H9 (cell line): Measurements from ENCODE around the gene DNAJC30. TPM values are rescaled to one million over a fixed set of nuclear protein-coding genes. Genes with fewer than 3 reads are reported as not detected.
"Not testable (repeated sequence)": the region's sequence is repeated elsewhere in the genome, so short reads cannot be mapped to it uniquely, and the experiment has no call there.

Experiments used
- DNase-seq: peaks from one replicate; pipeline ENCODE4 v3.0.0-alpha.2; 2017
- H2AFZ ChIP-seq: one replicate; pipeline ENCODE4 v1.6.1; 2013; ENCODE audit warnings: mild to moderate bottlenecking, low read length, control low read depth, moderate library complexity
- H2AK5ac ChIP-seq: 2 replicates; pipeline ENCODE4 v1.6.1; 2013; ENCODE audit warnings: low read length, control low read depth, mixed read lengths; ENCODE audit not compliant: insufficient read length
- H2BK120ac ChIP-seq: one replicate; pipeline ENCODE4 v1.6.1; 2013; ENCODE audit warnings: low read depth, mild to moderate bottlenecking, low read length, control low read depth, inconsistent platforms; ENCODE audit not compliant: poor library complexity, severe bottlenecking
- H2BK12ac ChIP-seq: 2 replicates; pipeline ENCODE4 v1.6.1; 2013; ENCODE audit warnings: low read length, control low read depth, mixed read lengths, low read depth; ENCODE audit not compliant: insufficient read length
- H2BK15ac ChIP-seq: 2 replicates; pipeline ENCODE4 v1.6.1; 2013; ENCODE audit warnings: low read depth, low read length, control low read depth
- H2BK20ac ChIP-seq: one replicate; pipeline ENCODE4 v1.6.1; 2013; ENCODE audit warnings: low read depth, mild to moderate bottlenecking, low read length, control low read depth, inconsistent platforms; ENCODE audit not compliant: poor library complexity, severe bottlenecking
- H2BK5ac ChIP-seq: 2 replicates; pipeline ENCODE4 v1.6.1; 2013; ENCODE audit warnings: low read length, control low read depth, mixed read lengths; ENCODE audit not compliant: insufficient read length
- H3K14ac ChIP-seq: 2 replicates; pipeline ENCODE4 v1.6.1; 2013; ENCODE audit warnings: low read length, control low read depth; ENCODE audit not compliant: insufficient read depth
- H3K18ac ChIP-seq: 2 replicates; pipeline ENCODE4 v1.6.1; 2013; ENCODE audit warnings: low read depth, mild to moderate bottlenecking, mixed read lengths, low read length, control low read depth; ENCODE audit not compliant: insufficient read length
- H3K23ac ChIP-seq: 2 replicates; pipeline ENCODE4 v1.6.1; 2013; ENCODE audit warnings: low read length, control low read depth, mixed read lengths, low read depth; ENCODE audit not compliant: insufficient read length
- H3K23me2 ChIP-seq: 2 replicates; pipeline ENCODE4 v1.6.1; 2013; ENCODE audit warnings: low read depth, mild to moderate bottlenecking, mixed read lengths, low read length, control low read depth; ENCODE audit not compliant: insufficient read length, poor library complexity, severe bottlenecking
- H3K27ac ChIP-seq: 2 replicates; pipeline ENCODE4 v1.5.1; 2013; ENCODE audit warnings: low read length, control low read depth, mixed read lengths, low read depth; ENCODE audit not compliant: insufficient read length
- H3K27me3 ChIP-seq: 2 replicates; pipeline ENCODE4 v1.6.1; 2013; ENCODE audit warnings: low read length, control low read depth, inconsistent platforms; ENCODE audit not compliant: insufficient read depth
- H3K4ac ChIP-seq: 2 replicates; pipeline ENCODE4 v1.6.1; 2013; ENCODE audit warnings: low read depth, mild to moderate bottlenecking, control low read depth, inconsistent platforms, low read length, moderate library complexity
- H3K4me1 ChIP-seq: 2 replicates; pipeline ENCODE4 v1.6.1; 2013; ENCODE audit warnings: low read length, control low read depth, inconsistent platforms; ENCODE audit not compliant: insufficient read depth
- H3K4me2 ChIP-seq: 2 replicates; pipeline ENCODE4 v1.6.1; 2013; ENCODE audit warnings: low read length, control low read depth, mixed read lengths; ENCODE audit not compliant: insufficient read length, insufficient read depth
- H3K56ac ChIP-seq: 2 replicates; pipeline ENCODE4 v1.6.1; 2013; ENCODE audit warnings: low read depth, mild to moderate bottlenecking, mixed read lengths, low read length, control low read depth; ENCODE audit not compliant: insufficient read length
- H3K79me1 ChIP-seq: 2 replicates; pipeline ENCODE4 v1.6.1; 2013; ENCODE audit warnings: low read depth, mild to moderate bottlenecking, moderate library complexity, low read length, control low read depth, inconsistent platforms; ENCODE audit not compliant: insufficient read depth, poor library complexity, severe bottlenecking
- H3K79me2 ChIP-seq: 2 replicates; pipeline ENCODE4 v1.6.1; 2013; ENCODE audit warnings: low read length, control low read depth, inconsistent platforms; ENCODE audit not compliant: insufficient read depth
- H3K9ac ChIP-seq: 2 replicates; pipeline ENCODE4 v1.6.1; 2013; ENCODE audit warnings: low read length, control low read depth, mixed read lengths; ENCODE audit not compliant: insufficient read length; ENCODE audit errors: extremely low read depth
- H3K9me3 ChIP-seq: one replicate; pipeline ENCODE4 v1.6.1; 2013; ENCODE audit warnings: low read depth, low read length, inconsistent platforms; ENCODE audit not compliant: control insufficient read depth
- H3T11ph ChIP-seq: one replicate; pipeline ENCODE4 v1.6.1; 2013; ENCODE audit warnings: mild to moderate bottlenecking, low read length, control low read depth, inconsistent platforms
- H4K20me1 ChIP-seq: one replicate; pipeline ENCODE4 v1.6.1; 2013; ENCODE audit not compliant: control insufficient read depth, insufficient read length, insufficient read depth
- H4K5ac ChIP-seq: 2 replicates; pipeline ENCODE4 v1.6.1; 2013; ENCODE audit warnings: low read depth, mild to moderate bottlenecking, mixed read lengths, low read length, control low read depth; ENCODE audit not compliant: insufficient read length
- H4K8ac ChIP-seq: replicated peaks from 2 replicates; pipeline ENCODE4 v1.6.1; 2013; ENCODE audit warnings: low read length, control low read depth, mixed read lengths, low read depth; ENCODE audit not compliant: insufficient read length
- H4K91ac ChIP-seq: 2 replicates; pipeline ENCODE4 v1.6.1; 2013; ENCODE audit warnings: low read depth, mild to moderate bottlenecking, moderate library complexity, mixed read lengths, low read length, control low read depth; ENCODE audit not compliant: insufficient read length
- H3K27ac Mint-ChIP-seq, 3 experiments: 2 replicates in 2 of 3; 3 replicates in 1 of 3; pipeline ENCODE4 v1.8.0; 2020 to 2021; ENCODE audit warnings: mixed read lengths in 3 of 3, mild to moderate bottlenecking in 1 of 3, moderate library complexity in 1 of 3
- H3K27me3 Mint-ChIP-seq: 2 replicates; pipeline ENCODE4 v1.8.0; 2021; ENCODE audit warnings: low read depth, mild to moderate bottlenecking, moderate library complexity, mixed read lengths
- H3K36me3 Mint-ChIP-seq, 3 experiments: 2 replicates in 2 of 3; 3 replicates in 1 of 3; pipeline ENCODE4 v1.8.0; 2020 to 2021; ENCODE audit warnings: low read depth in 3 of 3, mixed read lengths in 3 of 3; ENCODE audit not compliant: insufficient read depth in 1 of 3
- H3K4me1 Mint-ChIP-seq, 2 experiments: 2 replicates each; pipeline ENCODE4 v1.8.0; 2020; ENCODE audit warnings: mixed read lengths in 2 of 2
- H3K4me3 Mint-ChIP-seq, 2 experiments: 2 replicates in 1 of 2; 3 replicates in 1 of 2; pipeline ENCODE4 v1.8.0; 2020 to 2021; ENCODE audit warnings: mild to moderate bottlenecking in 2 of 2, mixed read lengths in 2 of 2, moderate library complexity in 1 of 2
- H3K9me3 Mint-ChIP-seq, 2 experiments: 2 replicates in 1 of 2; 3 replicates in 1 of 2; pipeline ENCODE4 v1.8.0; 2020; ENCODE audit warnings: mild to moderate bottlenecking in 2 of 2, mixed read lengths in 2 of 2, moderate library complexity in 1 of 2
- CTCF ChIP-seq: fragments of 200-600 bp; sonication (generic); conservative IDR thresholded peaks from 3 replicates; pipeline ENCODE4 v1.8.0; 2021; ENCODE audit warnings: antibody characterized with exemption, mild to moderate bottlenecking
- WGBS: extraction: QIAGEN DNeasy Blood & Tissue Kit; methylation state at CpG from one replicate; pipeline ENCODE4 v1.1.7; 2013; ENCODE audit warnings: missing lambda C conversion rate, low lambda C conversion rate, mixed read lengths; ENCODE audit not compliant: insufficient read length; ENCODE audit errors: extremely low coverage; 5-methylcytosine and 5-hydroxymethylcytosine counted together
- total RNA-seq: library from RNA; stranded (reverse); gene quantifications from 2 replicates; pipeline ENCODE4 v1.2.1, GENCODE V29; 2021

DNAJC30 gene
- total RNA-seq, 1 experiment from 2014 or later: 8.1 TPM

DNA sequence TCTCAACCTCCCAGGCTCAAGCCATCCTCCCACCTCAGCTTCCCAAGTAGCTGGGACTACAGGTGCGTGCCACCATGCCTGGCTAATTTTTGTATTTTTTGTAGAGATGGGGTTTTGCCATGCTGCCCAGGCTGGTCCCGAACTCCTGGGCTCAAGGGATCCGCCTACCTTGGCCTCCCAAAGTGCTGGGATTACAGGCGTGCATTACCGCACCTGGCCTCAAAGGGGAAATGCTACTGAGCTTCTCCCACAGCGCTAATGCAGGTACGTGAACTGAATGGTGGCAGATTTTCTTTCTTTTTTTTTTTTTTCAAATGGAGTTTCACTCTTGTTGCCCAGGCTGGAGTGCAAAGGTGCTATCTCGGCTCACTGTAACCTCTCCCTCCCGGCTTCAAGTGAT, 7.2 kb downstream of the DNAJC30 start:
- H2BK20ac ChIP-seq, H2BK120ac ChIP-seq, H2BK5ac ChIP-seq, H3K4me2 ChIP-seq, H4K5ac ChIP-seq, H3T11ph ChIP-seq, H3K9ac ChIP-seq, H3K27ac ChIP-seq, H3K9me3 Mint-ChIP-seq, H2BK15ac ChIP-seq, H3K14ac ChIP-seq, H4K8ac ChIP-seq, H3K18ac ChIP-seq, H2AFZ ChIP-seq, H3K27me3 ChIP-seq, H3K23ac ChIP-seq, H3K4me1 ChIP-seq, H3K4ac ChIP-seq, H4K91ac ChIP-seq, H2BK12ac ChIP-seq, H3K27me3 Mint-ChIP-seq, H3K23me2 ChIP-seq, H3K79me1 ChIP-seq, H3K79me2 ChIP-seq, H3K56ac ChIP-seq, H3K9me3 ChIP-seq, H3K4me3 Mint-ChIP-seq, H2AK5ac ChIP-seq, H4K20me1 ChIP-seq: not testable (repeated sequence)
- TF ChIP-seq CTCF: peak; percentile 47; the same call in 2 of the 3 replicates
- DNase-seq: peak; percentile 60
- WGBS: no CpG with 5 or more reads among the region's 9 CpGs
- Mint-ChIP-seq H3K4me1 (peaks cover 2 to 13% of the 10 kb centered on the region in 2 experiments), H3K36me3 (peaks cover 13 to 30% (median 17%) of the 10 kb centered on the region in 3 experiments), H3K27ac (peak overlapping the region in 1 of 3 experiments; percentile 40; a peak in 1 of 7 replicates)
